Hematopoietic multipotent progenitor cell treated with erythropoietin and hydrocortisone succinate and interleukin-3 and kit ligand, for 6 days (in vitro differentiated cells): ENCODE measurements around the gene BACH2.
A peak's percentile ranks its signal among the peaks of the same experiment; 100 is the strongest.
"Not testable (repeated sequence)": the region's sequence is repeated elsewhere in the genome, so short reads cannot be mapped to it uniquely, and the experiment has no call there.

ENCODE experiments used
- DNase-seq: peaks from one replicate; pipeline ENCODE4 v3.0.0-alpha.2; 2015

Gene BACH2

DNA sequence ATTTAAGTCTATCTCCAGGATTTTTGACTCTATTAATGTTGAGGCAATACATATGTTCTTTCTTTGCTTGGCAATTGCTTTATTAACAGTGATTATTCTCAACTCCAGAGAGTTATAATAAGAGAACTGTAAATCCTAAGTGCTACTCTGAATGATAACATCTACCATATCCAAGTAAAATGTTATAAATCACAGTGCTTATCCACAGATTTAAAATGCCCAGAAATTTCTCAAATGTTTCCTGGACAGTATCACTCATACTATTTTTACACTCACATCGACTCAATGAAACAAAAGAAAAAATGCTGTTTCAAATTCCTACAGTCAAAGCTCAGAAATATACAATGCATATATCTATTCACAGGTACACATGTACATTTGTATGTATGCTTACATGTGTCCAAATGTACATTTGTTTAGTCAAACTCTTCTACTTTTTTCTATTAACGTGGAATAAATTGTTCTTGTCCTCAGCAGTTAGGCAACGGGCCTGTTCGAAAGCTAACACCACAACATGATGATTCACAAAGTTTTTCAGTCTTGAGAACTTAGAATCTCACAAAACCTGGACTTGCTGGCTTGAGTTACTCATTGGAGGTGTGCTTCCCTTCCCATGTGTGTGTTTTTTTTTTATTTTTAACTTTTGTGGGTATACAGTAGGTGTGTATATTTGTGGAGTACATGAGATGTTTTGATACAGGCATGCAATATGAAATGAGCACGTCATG is 209.4 kb downstream of the BACH2 start:
- DNase-seq = no peak

- no peak for DNase-seq
Measured at GRCh38 chr6:90086517-90086916, 210.1 kb downstream of the BACH2 start.

- DNase-seq = peak; percentile 71
Measured at GRCh38 chr6:90083891-90084290, 212.8 kb downstream of the BACH2 start.

- no peak for DNase-seq
Measured at GRCh38 chr6:90082847-90083246, 213.8 kb downstream of the BACH2 start.

DNA sequence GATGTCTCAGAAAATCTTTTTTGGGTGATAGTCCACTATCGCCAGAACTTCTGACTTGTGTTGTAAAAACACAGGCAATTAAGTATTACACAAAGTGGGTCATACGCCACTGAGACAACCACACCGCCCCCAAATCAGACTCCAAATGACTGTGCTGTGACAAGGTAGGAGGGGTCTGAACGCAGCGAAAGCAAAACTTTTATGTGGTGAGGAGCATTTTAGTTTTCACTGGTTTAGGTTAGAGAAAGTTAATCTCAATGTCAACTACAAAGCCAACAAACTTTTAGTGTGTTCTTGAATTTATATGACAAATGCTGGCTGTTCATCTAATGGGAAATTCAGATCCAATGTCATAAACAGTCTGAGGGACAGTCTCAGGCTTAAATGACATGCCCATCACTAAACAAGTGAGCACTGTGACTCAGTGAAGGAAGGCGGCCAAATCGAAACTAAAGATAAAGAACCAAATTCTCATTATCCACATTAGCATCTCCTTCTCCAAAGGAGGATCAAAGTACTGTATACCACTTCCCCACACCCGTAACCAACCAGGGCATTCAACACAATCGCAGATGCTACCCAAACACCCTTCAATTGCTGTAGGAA is 215.7 kb downstream of the BACH2 start:
- peak; percentile 24 for DNase-seq

- DNase-seq = peak; percentile 22
Measured at GRCh38 chr6:90079560-90080490, 216.8 kb downstream of the BACH2 start.

- DNase-seq = peak; percentile 76
Measured at GRCh38 chr6:90078513-90079289, 217.9 kb downstream of the BACH2 start.

- no peak for DNase-seq
Measured at GRCh38 chr6:90076511-90077415, 219.9 kb downstream of the BACH2 start.

- no peak for DNase-seq
Measured at GRCh38 chr6:90074161-90074850, 222.3 kb downstream of the BACH2 start.

GRCh38 chr6:90072935-90073464 is 223.6 kb downstream of the BACH2 start:
- no peak for DNase-seq

DNA sequence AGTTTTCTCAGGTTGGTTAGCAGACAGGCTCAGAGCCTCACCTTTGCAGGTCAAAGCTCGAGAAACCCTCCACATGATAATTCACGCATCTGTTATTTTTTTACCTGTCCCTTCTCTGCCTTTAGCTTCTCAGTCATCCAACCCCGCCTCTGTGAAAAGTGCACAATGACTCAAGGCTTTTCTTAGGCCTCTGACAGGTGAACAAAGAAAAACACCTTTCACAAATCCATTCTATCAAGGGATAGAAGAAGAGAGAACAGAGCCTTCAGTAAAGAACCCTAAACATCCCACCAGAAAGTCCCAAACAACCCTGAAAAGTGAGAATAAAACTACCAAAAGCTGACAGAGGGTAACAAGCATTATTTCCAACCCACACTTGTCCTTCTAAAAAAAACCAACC is 224.1 kb downstream of the BACH2 start:
- no peak for DNase-seq

DNA sequence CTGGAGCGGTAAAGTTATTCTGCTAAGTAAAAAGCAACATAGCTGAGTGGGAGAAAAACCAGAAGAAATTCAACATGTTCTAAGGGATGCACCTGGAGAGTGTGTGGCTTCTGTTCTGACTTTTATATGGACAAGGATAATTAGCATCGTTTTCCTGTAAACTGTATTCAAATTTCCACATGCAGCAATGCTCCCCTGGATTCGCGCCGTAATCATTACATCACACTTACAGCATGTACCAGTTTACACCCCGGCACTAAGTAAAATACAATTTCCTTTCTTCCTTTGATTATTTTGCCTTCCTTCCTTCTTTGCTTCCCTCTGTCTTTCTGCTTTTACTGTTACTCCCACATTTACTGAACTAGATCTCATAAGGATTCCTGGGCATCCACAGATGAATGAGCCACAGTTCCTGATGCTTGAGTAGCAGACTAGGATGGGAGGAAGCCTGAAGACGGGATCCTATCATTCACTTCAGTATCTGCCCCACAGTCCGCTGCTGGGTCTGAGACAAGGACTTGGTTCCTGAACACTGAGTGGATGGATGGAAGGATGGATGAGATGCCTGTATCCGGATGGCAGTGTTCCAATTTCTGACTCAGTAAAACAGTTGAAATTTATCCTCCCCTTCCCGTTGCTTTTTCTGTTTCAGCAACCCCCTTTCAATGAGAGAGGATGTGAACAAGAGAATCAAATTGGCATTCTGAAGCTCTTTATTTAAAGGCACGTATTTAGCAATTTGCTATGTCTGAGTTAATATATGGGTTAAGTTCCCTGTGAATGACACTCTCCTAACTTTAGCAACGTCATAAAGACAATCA is 227.7 kb downstream of the BACH2 start:
- DNase-seq = no peak

DNA sequence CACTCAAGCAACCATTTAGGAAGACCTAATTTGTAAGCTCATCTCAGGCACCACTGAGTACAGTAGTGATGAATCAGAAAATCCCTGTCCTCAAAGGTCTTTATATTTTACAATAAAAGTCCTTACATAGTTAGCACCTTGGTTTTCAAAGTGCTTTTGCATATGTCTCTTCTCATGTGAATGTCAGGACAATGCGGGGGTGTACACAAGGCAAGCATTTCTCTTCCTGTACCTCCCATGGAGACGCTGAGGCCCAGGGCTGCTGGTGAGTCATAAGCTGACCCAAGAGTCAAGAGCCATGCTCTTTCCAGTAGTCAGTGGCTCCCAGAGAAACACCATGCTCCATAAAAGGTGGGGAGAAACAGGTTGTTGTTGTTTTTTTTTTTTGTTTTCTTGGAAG is 228.4 kb downstream of the BACH2 start:
- DNase-seq = no peak

- no peak for DNase-seq
Measured at GRCh38 chr6:90066697-90067096, 229.9 kb downstream of the BACH2 start.

DNA sequence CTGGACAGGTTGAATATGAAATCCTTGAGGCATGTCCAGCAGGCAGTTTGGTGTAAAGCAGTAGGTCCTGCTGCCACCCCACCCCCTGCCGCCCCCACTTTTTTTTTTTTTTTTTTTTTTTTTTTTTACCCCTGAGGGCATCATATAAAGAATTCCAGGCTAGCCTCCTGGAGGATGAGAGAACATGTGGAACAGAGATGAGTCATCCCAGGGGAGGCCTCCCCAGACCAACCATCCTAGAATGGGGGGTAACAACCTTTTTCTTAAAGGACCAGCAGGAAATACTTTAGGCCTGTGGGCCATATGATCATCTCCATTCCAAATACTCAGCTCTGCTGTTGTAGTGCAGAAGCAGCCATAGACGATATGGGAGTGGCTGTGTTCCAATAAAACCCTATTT is 231.5 kb downstream of the BACH2 start:
- DNase-seq = no peak

- DNase-seq = no peak
Measured at GRCh38 chr6:90062667-90063066, 234.0 kb downstream of the BACH2 start.

GRCh38 chr6:90062051-90062450 is 234.6 kb downstream of the BACH2 start:
- no peak for DNase-seq

GRCh38 chr6:90059178-90059577 is 237.5 kb downstream of the BACH2 start:
- not testable (repeated sequence) for DNase-seq

DNA sequence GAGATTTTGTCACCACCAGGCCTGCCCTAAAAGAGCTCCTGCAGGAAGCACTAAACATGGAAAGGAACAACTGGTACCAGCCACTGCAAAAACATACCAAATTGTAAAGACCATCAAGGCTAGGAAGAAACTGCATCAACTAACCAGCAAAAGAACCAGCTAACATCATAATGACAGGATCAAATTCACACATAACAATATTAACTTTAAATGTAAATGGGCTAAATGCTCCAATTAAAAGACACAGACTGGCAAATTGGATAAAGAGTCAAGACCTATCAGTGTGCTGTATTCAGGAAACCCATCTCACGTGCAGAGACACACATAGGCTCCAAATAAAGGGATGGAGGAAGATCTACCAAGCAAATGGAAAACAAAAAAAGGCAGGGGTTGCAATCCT is 240.7 kb downstream of the BACH2 start:
- DNase-seq = not testable (repeated sequence)

- DNase-seq = not testable (repeated sequence)
Measured at GRCh38 chr6:90054193-90054592, 242.4 kb downstream of the BACH2 start.
